GM12878 (cell line): ENCODE measurements around the gene ZBED4. TPM values are rescaled to one million over a fixed set of nuclear protein-coding genes. Genes with fewer than 3 reads are reported as not detected.

ENCODE experiments used
- CBFB ChIP-seq: IDR thresholded peaks from 2 replicates; pipeline ENCODE4 v1.6.1; 2016; ENCODE audit warnings: antibody characterized with exemption, low read depth
- CBX3 ChIP-seq: fragments of 200-600 bp; sonication (generic); IDR thresholded peaks from 2 replicates; pipeline ENCODE4 v1.6.1; 2016; ENCODE audit warnings: low read depth, borderline replicate concordance
- NRF1 ChIP-seq: conservative IDR thresholded peaks from 2 replicates; pipeline ENCODE4 v1.6.1; 2011; ENCODE audit warnings: mild to moderate bottlenecking, low read depth, low read length, improper control_type of control experiment
- SIX5 ChIP-seq: IDR thresholded peaks from 2 replicates; pipeline ENCODE4 v1.6.1; 2011; ENCODE audit warnings: mild to moderate bottlenecking, low read depth, low read length, moderate library complexity; ENCODE audit not compliant: severe bottlenecking
- TCF3 ChIP-seq: IDR thresholded peaks from 2 replicates; pipeline ENCODE4 v1.6.1; 2012; ENCODE audit warnings: low read depth, mild to moderate bottlenecking, low read length, borderline replicate concordance; ENCODE audit not compliant: insufficient read depth
- ZNF217 ChIP-seq: fragments of 450-650 bp; IDR thresholded peaks from 2 replicates; pipeline ENCODE4 v1.6.1; 2017; ENCODE audit warnings: antibody characterized with exemption, mild to moderate bottlenecking
- polyA plus RNA-seq, 11 experiments: library from polyadenylated mRNA; depleted of rRNA in 4 of 11; unstranded in 6 of 11; stranded (reverse) in 5 of 11; fragments of >200 nt; fragmentation: Nextera tagmentation in 4 of 11; fragmentation: Illumina TruSeq in 1 of 11; extraction: Ambion mirVana in 4 of 11; extraction: Trizol in 1 of 11; gene quantifications; 1 replicate in 1 of 11; 2 replicates in 10 of 11; pipeline versions ENCODE4 v1.2.1 to v1.2.3, GENCODE V29; 2011 to 2016; ENCODE audit warnings: inconsistent platforms in 2 of 11, missing spikeins in 2 of 11, low read depth in 1 of 11
- total RNA-seq, 4 experiments: library from RNA; depleted of rRNA in 3 of 4; stranded (reverse); fragments of >200 nt in 3 of 4; fragmentation: Illumina TruSeq in 1 of 4; extraction: Trizol in 1 of 4; gene quantifications; 2 replicates each; pipeline versions ENCODE4 v1.2.1 to v1.2.3, GENCODE V29; 2013 to 2021
- TF ChIP-seq, protein P1 (sequence below): IDR thresholded peaks from 2 replicates; pipeline ENCODE4 v1.6.1; 2012; ENCODE audit warnings: improper control_type of control experiment, low read depth, low read length; ENCODE audit not compliant: insufficient replicate concordance
- TF ChIP-seq, protein P2 (sequence below): fragments of 450-650 bp; conservative IDR thresholded peaks from 2 replicates; pipeline ENCODE4 v1.6.1; 2017; ENCODE audit warnings: mild to moderate bottlenecking, moderate library complexity
- TF ChIP-seq, protein P3 (sequence below): fragments of 450-650 bp; formaldehyde crosslinking; IDR thresholded peaks from 2 replicates; pipeline ENCODE4 v1.4.0; 2020; ENCODE audit warnings: mild to moderate bottlenecking, moderate library complexity
- TF ChIP-seq, protein P4 (sequence below): fragments of 450-650 bp; IDR thresholded peaks from 2 replicates; pipeline ENCODE4 v1.6.1; 2016; ENCODE audit warnings: mild to moderate bottlenecking
- TF ChIP-seq, protein P5 (sequence below), 3 experiments: IDR thresholded peaks in 2 of 3; conservative IDR thresholded peaks in 1 of 3; 2 replicates each; pipeline ENCODE4 v1.5.1; 2011; ENCODE audit warnings: low read depth in 3 of 3, low read length in 3 of 3, mild to moderate bottlenecking in 3 of 3, control low read depth in 2 of 3, moderate library complexity in 2 of 3, inconsistent platforms in 1 of 3, mixed read lengths in 1 of 3; ENCODE audit not compliant: control insufficient read depth in 2 of 3, insufficient read depth in 1 of 3; ENCODE audit errors: extremely low read depth in 1 of 3
- TF ChIP-seq, protein P6 (sequence below): fragments of 450-650 bp; IDR thresholded peaks from 2 replicates; pipeline ENCODE4 v1.6.1; 2014; ENCODE audit warnings: mild to moderate bottlenecking

The ZBED4 gene
- total and polyA plus RNA-seq, 10 of the 15 experiments (the other 5 are each of a cell fraction or from before 2014, with no cell fraction given) = 2.3 to 21.6 (median 12.8) TPM

DNA sequence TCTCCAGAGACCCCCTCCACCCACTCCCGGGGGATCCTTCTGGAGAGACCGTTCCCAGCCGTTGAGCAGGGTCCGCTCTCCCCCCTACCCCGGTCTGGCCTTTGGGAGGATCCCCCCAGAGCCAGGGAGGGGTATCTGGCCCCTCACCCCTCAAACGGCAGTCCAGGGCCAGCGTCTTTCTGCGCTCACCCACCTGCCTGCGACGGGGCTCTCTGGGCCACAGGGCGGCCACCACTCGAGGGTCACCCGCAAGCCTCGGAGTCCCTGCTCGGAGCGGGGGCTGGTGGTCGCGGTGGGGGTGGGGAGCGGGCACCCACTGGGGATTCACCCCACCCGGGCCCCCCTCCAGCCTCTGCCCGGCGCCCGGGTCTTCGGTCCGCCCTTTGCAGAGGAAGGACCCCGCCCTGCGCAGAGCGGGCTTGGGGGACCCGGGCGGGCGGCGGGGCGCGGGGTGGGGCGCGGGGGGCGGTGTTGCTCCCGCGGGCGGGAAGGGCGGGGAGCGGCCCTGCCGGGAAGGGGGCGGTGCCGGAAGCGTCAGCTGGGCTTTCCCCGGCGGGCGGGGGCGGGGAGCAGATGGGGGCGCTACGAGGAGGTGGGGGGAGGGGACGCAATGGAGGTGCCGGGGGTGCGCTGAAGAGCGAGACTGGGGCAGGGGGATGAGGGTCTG, 81.4 kb downstream of the ZBED4 start (continued):
- TF ChIP-seq, protein P1, sequence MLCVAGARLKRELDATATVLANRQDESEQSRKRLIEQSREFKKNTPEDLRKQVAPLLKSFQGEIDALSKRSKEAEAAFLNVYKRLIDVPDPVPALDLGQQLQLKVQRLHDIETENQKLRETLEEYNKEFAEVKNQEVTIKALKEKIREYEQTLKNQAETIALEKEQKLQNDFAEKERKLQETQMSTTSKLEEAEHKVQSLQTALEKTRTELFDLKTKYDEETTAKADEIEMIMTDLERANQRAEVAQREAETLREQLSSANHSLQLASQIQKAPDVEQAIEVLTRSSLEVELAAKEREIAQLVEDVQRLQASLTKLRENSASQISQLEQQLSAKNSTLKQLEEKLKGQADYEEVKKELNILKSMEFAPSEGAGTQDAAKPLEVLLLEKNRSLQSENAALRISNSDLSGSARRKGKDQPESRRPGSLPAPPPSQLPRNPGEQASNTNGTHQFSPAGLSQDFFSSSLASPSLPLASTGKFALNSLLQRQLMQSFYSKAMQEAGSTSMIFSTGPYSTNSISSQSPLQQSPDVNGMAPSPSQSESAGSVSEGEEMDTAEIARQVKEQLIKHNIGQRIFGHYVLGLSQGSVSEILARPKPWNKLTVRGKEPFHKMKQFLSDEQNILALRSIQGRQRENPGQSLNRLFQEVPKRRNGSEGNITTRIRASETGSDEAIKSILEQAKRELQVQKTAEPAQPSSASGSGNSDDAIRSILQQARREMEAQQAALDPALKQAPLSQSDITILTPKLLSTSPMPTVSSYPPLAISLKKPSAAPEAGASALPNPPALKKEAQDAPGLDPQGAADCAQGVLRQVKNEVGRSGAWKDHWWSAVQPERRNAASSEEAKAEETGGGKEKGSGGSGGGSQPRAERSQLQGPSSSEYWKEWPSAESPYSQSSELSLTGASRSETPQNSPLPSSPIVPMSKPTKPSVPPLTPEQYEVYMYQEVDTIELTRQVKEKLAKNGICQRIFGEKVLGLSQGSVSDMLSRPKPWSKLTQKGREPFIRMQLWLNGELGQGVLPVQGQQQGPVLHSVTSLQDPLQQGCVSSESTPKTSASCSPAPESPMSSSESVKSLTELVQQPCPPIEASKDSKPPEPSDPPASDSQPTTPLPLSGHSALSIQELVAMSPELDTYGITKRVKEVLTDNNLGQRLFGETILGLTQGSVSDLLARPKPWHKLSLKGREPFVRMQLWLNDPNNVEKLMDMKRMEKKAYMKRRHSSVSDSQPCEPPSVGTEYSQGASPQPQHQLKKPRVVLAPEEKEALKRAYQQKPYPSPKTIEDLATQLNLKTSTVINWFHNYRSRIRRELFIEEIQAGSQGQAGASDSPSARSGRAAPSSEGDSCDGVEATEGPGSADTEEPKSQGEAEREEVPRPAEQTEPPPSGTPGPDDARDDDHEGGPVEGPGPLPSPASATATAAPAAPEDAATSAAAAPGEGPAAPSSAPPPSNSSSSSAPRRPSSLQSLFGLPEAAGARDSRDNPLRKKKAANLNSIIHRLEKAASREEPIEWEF = no peak
- TF ChIP-seq, protein P2, sequence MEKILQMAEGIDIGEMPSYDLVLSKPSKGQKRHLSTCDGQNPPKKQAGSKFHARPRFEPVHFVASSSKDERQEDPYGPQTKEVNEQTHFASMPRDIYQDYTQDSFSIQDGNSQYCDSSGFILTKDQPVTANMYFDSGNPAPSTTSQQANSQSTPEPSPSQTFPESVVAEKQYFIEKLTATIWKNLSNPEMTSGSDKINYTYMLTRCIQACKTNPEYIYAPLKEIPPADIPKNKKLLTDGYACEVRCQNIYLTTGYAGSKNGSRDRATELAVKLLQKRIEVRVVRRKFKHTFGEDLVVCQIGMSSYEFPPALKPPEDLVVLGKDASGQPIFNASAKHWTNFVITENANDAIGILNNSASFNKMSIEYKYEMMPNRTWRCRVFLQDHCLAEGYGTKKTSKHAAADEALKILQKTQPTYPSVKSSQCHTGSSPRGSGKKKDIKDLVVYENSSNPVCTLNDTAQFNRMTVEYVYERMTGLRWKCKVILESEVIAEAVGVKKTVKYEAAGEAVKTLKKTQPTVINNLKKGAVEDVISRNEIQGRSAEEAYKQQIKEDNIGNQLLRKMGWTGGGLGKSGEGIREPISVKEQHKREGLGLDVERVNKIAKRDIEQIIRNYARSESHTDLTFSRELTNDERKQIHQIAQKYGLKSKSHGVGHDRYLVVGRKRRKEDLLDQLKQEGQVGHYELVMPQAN = no peak
- TF ChIP-seq CBX3 = no peak
- no peak for TF ChIP-seq TCF3
- TF ChIP-seq, protein P3, sequence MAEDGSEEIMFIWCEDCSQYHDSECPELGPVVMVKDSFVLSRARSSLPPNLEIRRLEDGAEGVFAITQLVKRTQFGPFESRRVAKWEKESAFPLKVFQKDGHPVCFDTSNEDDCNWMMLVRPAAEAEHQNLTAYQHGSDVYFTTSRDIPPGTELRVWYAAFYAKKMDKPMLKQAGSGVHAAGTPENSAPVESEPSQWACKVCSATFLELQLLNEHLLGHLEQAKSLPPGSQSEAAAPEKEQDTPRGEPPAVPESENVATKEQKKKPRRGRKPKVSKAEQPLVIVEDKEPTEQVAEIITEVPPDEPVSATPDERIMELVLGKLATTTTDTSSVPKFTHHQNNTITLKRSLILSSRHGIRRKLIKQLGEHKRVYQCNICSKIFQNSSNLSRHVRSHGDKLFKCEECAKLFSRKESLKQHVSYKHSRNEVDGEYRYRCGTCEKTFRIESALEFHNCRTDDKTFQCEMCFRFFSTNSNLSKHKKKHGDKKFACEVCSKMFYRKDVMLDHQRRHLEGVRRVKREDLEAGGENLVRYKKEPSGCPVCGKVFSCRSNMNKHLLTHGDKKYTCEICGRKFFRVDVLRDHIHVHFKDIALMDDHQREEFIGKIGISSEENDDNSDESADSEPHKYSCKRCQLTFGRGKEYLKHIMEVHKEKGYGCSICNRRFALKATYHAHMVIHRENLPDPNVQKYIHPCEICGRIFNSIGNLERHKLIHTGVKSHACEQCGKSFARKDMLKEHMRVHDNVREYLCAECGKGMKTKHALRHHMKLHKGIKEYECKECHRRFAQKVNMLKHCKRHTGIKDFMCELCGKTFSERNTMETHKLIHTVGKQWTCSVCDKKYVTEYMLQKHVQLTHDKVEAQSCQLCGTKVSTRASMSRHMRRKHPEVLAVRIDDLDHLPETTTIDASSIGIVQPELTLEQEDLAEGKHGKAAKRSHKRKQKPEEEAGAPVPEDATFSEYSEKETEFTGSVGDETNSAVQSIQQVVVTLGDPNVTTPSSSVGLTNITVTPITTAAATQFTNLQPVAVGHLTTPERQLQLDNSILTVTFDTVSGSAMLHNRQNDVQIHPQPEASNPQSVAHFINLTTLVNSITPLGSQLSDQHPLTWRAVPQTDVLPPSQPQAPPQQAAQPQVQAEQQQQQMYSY (CRISPR knock-in tag) = no peak
- TF ChIP-seq, protein P4, sequence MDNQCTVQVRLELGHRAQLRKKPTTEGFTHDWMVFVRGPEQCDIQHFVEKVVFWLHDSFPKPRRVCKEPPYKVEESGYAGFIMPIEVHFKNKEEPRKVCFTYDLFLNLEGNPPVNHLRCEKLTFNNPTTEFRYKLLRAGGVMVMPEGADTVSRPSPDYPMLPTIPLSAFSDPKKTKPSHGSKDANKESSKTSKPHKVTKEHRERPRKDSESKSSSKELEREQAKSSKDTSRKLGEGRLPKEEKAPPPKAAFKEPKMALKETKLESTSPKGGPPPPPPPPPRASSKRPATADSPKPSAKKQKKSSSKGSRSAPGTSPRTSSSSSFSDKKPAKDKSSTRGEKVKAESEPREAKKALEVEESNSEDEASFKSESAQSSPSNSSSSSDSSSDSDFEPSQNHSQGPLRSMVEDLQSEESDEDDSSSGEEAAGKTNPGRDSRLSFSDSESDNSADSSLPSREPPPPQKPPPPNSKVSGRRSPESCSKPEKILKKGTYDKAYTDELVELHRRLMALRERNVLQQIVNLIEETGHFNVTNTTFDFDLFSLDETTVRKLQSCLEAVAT = 0 out of 2 replicates have a peak, but pooled peaks have one; percentile 34
- TF ChIP-seq, protein P5, sequence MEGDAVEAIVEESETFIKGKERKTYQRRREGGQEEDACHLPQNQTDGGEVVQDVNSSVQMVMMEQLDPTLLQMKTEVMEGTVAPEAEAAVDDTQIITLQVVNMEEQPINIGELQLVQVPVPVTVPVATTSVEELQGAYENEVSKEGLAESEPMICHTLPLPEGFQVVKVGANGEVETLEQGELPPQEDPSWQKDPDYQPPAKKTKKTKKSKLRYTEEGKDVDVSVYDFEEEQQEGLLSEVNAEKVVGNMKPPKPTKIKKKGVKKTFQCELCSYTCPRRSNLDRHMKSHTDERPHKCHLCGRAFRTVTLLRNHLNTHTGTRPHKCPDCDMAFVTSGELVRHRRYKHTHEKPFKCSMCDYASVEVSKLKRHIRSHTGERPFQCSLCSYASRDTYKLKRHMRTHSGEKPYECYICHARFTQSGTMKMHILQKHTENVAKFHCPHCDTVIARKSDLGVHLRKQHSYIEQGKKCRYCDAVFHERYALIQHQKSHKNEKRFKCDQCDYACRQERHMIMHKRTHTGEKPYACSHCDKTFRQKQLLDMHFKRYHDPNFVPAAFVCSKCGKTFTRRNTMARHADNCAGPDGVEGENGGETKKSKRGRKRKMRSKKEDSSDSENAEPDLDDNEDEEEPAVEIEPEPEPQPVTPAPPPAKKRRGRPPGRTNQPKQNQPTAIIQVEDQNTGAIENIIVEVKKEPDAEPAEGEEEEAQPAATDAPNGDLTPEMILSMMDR (IDR thresholded peaks at IDR 0.05 in 2 of 3, conservative IDR thresholded peaks at IDR 0.05 in 1 of 3; ENCODE audit: control insufficient read depth in 2 of 3, extremely low read depth in 1 of 3, insufficient read depth in 1 of 3, low read depth in 3 of 3, low read length in 3 of 3) = no peak
- TF ChIP-seq NRF1 = no peak
- no peak for TF ChIP-seq ZNF217
- no peak for TF ChIP-seq CBFB
- TF ChIP-seq, protein P6, sequence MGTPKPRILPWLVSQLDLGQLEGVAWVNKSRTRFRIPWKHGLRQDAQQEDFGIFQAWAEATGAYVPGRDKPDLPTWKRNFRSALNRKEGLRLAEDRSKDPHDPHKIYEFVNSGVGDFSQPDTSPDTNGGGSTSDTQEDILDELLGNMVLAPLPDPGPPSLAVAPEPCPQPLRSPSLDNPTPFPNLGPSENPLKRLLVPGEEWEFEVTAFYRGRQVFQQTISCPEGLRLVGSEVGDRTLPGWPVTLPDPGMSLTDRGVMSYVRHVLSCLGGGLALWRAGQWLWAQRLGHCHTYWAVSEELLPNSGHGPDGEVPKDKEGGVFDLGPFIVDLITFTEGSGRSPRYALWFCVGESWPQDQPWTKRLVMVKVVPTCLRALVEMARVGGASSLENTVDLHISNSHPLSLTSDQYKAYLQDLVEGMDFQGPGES = no peak
- TF ChIP-seq SIX5 = no peak
